Karpas-422 (cell line): ENCODE measurements around the gene RPS25. TPM values are rescaled to one million over a fixed set of nuclear protein-coding genes. Genes with fewer than 3 reads are reported as not detected.
"Not testable (repeated sequence)": the region's sequence is repeated elsewhere in the genome, so short reads cannot be mapped to it uniquely, and the experiment has no call there.

ENCODE experiments used
- DNase-seq: peaks from one replicate; pipeline ENCODE4 v3.0.0-alpha.2; 2015
- H2AFZ ChIP-seq: fragments of 200-600 bp; sonication (generic); 2 replicates; pipeline ENCODE4 v1.6.1; 2014; ENCODE audit warnings: antibody characterized with exemption, low read length, mixed read lengths
- H3K27ac ChIP-seq: fragments of 200-600 bp; sonication (generic); 2 replicates; pipeline ENCODE4 v1.5.1; 2014; ENCODE audit warnings: mild to moderate bottlenecking, low read length, moderate library complexity
- H3K27me3 ChIP-seq: fragments of 200-600 bp; sonication (generic); 2 replicates; pipeline ENCODE4 v1.6.1; 2014; ENCODE audit warnings: low read length, mixed read lengths
- H3K36me3 ChIP-seq: fragments of 200-600 bp; sonication (generic); 2 replicates; pipeline ENCODE4 v1.6.1; 2014; ENCODE audit warnings: low read length, mixed read lengths; ENCODE audit not compliant: insufficient read depth
- H3K4me1 ChIP-seq: fragments of 200-600 bp; sonication (generic); 2 replicates; pipeline ENCODE4 v1.6.1; 2014; ENCODE audit warnings: mild to moderate bottlenecking, low read length, mixed read lengths
- H3K4me2 ChIP-seq: fragments of 200-600 bp; sonication (generic); 2 replicates; pipeline ENCODE4 v1.6.1; 2014; ENCODE audit warnings: low read length, low read depth, mild to moderate bottlenecking; ENCODE audit not compliant: poor library complexity, severe bottlenecking
- H3K4me3 ChIP-seq: fragments of 200-600 bp; sonication (generic); 2 replicates; pipeline ENCODE4 v1.5.1; 2014; ENCODE audit warnings: mild to moderate bottlenecking, antibody characterized with exemption, low read length, mixed read lengths
- H3K79me2 ChIP-seq: fragments of 200-600 bp; sonication (generic); 2 replicates; pipeline ENCODE4 v1.6.1; 2014; ENCODE audit warnings: mild to moderate bottlenecking, low read length, mixed read lengths
- H3K9ac ChIP-seq: fragments of 200-600 bp; sonication (generic); 2 replicates; pipeline ENCODE4 v1.6.0; 2014; ENCODE audit warnings: low read length
- H3K9me2 ChIP-seq: fragments of 200-600 bp; sonication (generic), shearing (Covaris generic); replicated peaks from 2 replicates; pipeline ENCODE4 v1.6.0; 2014; ENCODE audit warnings: mild to moderate bottlenecking, low read length, moderate library complexity; ENCODE audit not compliant: insufficient read depth
- H3K9me3 ChIP-seq: fragments of 300-700, 200-600 bp; sonication (generic); 2 replicates; pipeline ENCODE4 v1.6.1; 2014; ENCODE audit warnings: low read length, mixed read lengths
- H4K20me1 ChIP-seq: fragments of 200-600 bp; sonication (generic); 2 replicates; pipeline ENCODE4 v1.6.1; 2014; ENCODE audit warnings: mild to moderate bottlenecking, antibody characterized with exemption, low read length, low read depth; ENCODE audit not compliant: insufficient read depth
- total RNA-seq: library from RNA; depleted of rRNA; stranded (reverse); fragments of >200 nt; shearing (Covaris generic); gene quantifications from 2 replicates; pipeline ENCODE4 v1.2.3, GENCODE V29; 2014; ENCODE audit warnings: low replicate concordance; rRNA removed

Gene RPS25
- 547 and 607 TPM in 2 replicates for total RNA-seq

GRCh38 chr11:119018074-119018938 is at the start of gene RPS25, which contains the start of gene TRAPPC4:
RPS25 (minus strand) TSS chr11:119018343; CDS start chr11:119018284, 59 bp downstream.
TRAPPC4 (plus strand) TSS chr11:119018766; CDS start chr11:119018796, 30 bp downstream.
- Histone ChIP-seq H3K9me2 (no peaks in the 10 kb centered on the region), H3K27ac (peak within 1 kb of the TSS; percentile 86), H2AFZ (peak within 1 kb of the TSS; percentile 86; the same call in 1 of the 2 replicates), H3K9ac (peak within 1 kb of the TSS; percentile 96), H3K27me3 (no peaks in the 10 kb centered on the region), H3K4me2 (peak within 1 kb of the TSS; percentile 82), H3K36me3 (peaks cover 33% of the 10 kb centered on the region), H3K79me2 (peaks cover 48% of the 10 kb centered on the region), H4K20me1 (no peaks in the 10 kb centered on the region; the same call in 1 of the 2 replicates), H3K4me3 (peak within 1 kb of the TSS; percentile 91), H3K4me1 (peaks cover 18% of the 10 kb centered on the region), H3K9me3 (no peaks in the 10 kb centered on the region)
- peak; percentile 95 for DNase-seq

GRCh38 chr11:119067371-119068222 is 49.5 kb upstream of the RPS25 start, which contains the start of gene VPS11:
VPS11 (plus strand) TSS chr11:119067818; CDS start chr11:119067824, 6 bp downstream.
- Histone ChIP-seq H3K9me2 (no peaks in the 10 kb centered on the region), H4K20me1 (no peaks in the 10 kb centered on the region), H3K4me3 (peak within 1 kb of the TSS; percentile 71), H3K79me2 (peaks cover 23% of the 10 kb centered on the region), H3K4me1 (peaks cover 8% of the 10 kb centered on the region), H3K9me3 (no peaks in the 10 kb centered on the region), H2AFZ (0 out of 2 replicates have a peak within 1 kb of the TSS, but pooled peaks have one; percentile 23), H3K27me3 (no peaks in the 10 kb centered on the region), H3K27ac (no peak within 1 kb of the TSS; the same call in 1 of the 2 replicates), H3K36me3 (no peaks in the 10 kb centered on the region), H3K4me2 (peak within 1 kb of the TSS; percentile 61), H3K9ac (peak within 1 kb of the TSS; percentile 73)
- peak; percentile 95 for DNase-seq

GRCh38 chr11:119065369-119065768 is 47.2 kb upstream of the RPS25 start:
- Histone ChIP-seq H3K4me2 (no peak overlapping the region), H3K9me2 (no peaks in the 10 kb centered on the region), H3K9ac (no peak overlapping the region), H3K36me3 (no peaks in the 10 kb centered on the region), H3K79me2 (peaks cover 23% of the 10 kb centered on the region), H3K27ac (no peak overlapping the region), H2AFZ (no peak overlapping the region), H4K20me1 (no peaks in the 10 kb centered on the region), H3K27me3 (no peaks in the 10 kb centered on the region), H3K9me3 (no peaks in the 10 kb centered on the region), H3K4me3 (no peak overlapping the region), H3K4me1 (peaks cover 8% of the 10 kb centered on the region)
- peak; percentile 68 for DNase-seq

GRCh38 chr11:119062779-119063178 is 44.6 kb upstream of the RPS25 start:
- no peaks in the 10 kb centered on the region for H3K9me2 ChIP-seq
- H3K27me3 ChIP-seq: no peaks in the 10 kb centered on the region
- no peak for DNase-seq
- H4K20me1 ChIP-seq: no peaks in the 10 kb centered on the region
- no peak overlapping the region for H2AFZ ChIP-seq
- H3K4me2 ChIP-seq: no peak overlapping the region
- H3K9ac ChIP-seq: no peak overlapping the region
- no peak overlapping the region for H3K27ac ChIP-seq
- no peak overlapping the region for H3K4me3 ChIP-seq
- H3K36me3 ChIP-seq: no peaks in the 10 kb centered on the region
- no peaks in the 10 kb centered on the region for H3K9me3 ChIP-seq
- peaks cover 16% of the 10 kb centered on the region for H3K79me2 ChIP-seq
- H3K4me1 ChIP-seq: peaks cover 14% of the 10 kb centered on the region

- Histone ChIP-seq H3K79me2 (peaks cover 21% of the 10 kb centered on the region), H3K27me3 (no peaks in the 10 kb centered on the region), H3K9me3 (no peaks in the 10 kb centered on the region)
Observed at GRCh38 chr11:119061256-119061655, 43.1 kb upstream of the RPS25 start.

GRCh38 chr11:119059128-119059527 is 41.0 kb upstream of the RPS25 start:
- H3K9me2 ChIP-seq, H3K27ac ChIP-seq, H4K20me1 ChIP-seq, H3K9me3 ChIP-seq, H3K4me3 ChIP-seq, H2AFZ ChIP-seq, H3K36me3 ChIP-seq, H3K9ac ChIP-seq, DNase-seq, H3K4me2 ChIP-seq, H3K27me3 ChIP-seq: not testable (repeated sequence)
- Histone ChIP-seq H3K4me1 (peaks cover 15% of the 10 kb centered on the region), H3K79me2 (peaks cover 25% of the 10 kb centered on the region)

More at GRCh38 chr11:119061256-119061655, 43.1 kb upstream of the RPS25 start:
- Histone ChIP-seq H4K20me1 (no peaks in the 10 kb centered on the region), H3K9ac (no peak overlapping the region), H3K36me3 (no peaks in the 10 kb centered on the region), H2AFZ (no peak overlapping the region), H3K9me2 (no peaks in the 10 kb centered on the region), H3K27ac (no peak overlapping the region), H3K4me1 (peaks cover 10% of the 10 kb centered on the region), H3K4me2 (no peak overlapping the region), H3K4me3 (no peak overlapping the region)
- no peak for DNase-seq

- peak; percentile 96 for DNase-seq
- peak within 1 kb of the TSS; percentile 87 for H3K4me3 ChIP-seq
- peaks cover 25% of the 10 kb centered on the region for H3K79me2 ChIP-seq
- H3K27ac ChIP-seq: peak within 1 kb of the TSS; percentile 35; the same call in 1 of the 2 replicates
- H3K4me1 ChIP-seq: peaks cover 15% of the 10 kb centered on the region
- no peak within 1 kb of the TSS for H2AFZ ChIP-seq
- no peaks in the 10 kb centered on the region for H4K20me1 ChIP-seq
- H3K27me3 ChIP-seq: no peaks in the 10 kb centered on the region
- peak within 1 kb of the TSS; percentile 84 for H3K4me2 ChIP-seq
- H3K9me2 ChIP-seq: no peaks in the 10 kb centered on the region
- no peaks in the 10 kb centered on the region for H3K9me3 ChIP-seq
- H3K36me3 ChIP-seq: no peaks in the 10 kb centered on the region
- peak within 1 kb of the TSS; percentile 84 for H3K9ac ChIP-seq
Observed at GRCh38 chr11:119057000-119057769, 39.0 kb upstream of the RPS25 start, which contains the start of gene HYOU1. HYOU1 (minus strand) TSS chr11:119057205; CDS start chr11:119056160, 1,045 bp downstream.
